NCI-H2107 (cell line): ENCODE measurements around the gene ACTRT2.

Experiments used
- DNase-seq: peaks from one replicate; lab custom pipeline; 2025; lab: John Stamatoyannopoulos, UW

Gene ACTRT2

GRCh38 chr1:3018576-3018975 is 2.7 kb upstream of the ACTRT2 start:
- no peak for DNase-seq

- no peak for DNase-seq
Observed at GRCh38 chr1:3019007-3019515, 2.2 kb upstream of the ACTRT2 start.

GRCh38 chr1:3019516-3020051 is 1.7 kb upstream of the ACTRT2 start:
- DNase-seq: no peak

GRCh38 chr1:3020263-3020909 is 881 bp upstream of the ACTRT2 start:
- no peak for DNase-seq

GRCh38 chr1:3021801-3022401 is 634 bp downstream of the ACTRT2 start:
- DNase-seq: no peak

- DNase-seq: no peak
Observed at GRCh38 chr1:3022511-3022973, 1.3 kb downstream of the ACTRT2 start.

GRCh38 chr1:3022976-3023375 is 1.7 kb downstream of the ACTRT2 start:
- no peak for DNase-seq

GRCh38 chr1:3024019-3024418 is 2.8 kb downstream of the ACTRT2 start:
- no peak for DNase-seq

- no peak for DNase-seq
Observed at GRCh38 chr1:3024588-3024987, 3.3 kb downstream of the ACTRT2 start.

- no peak for DNase-seq
Observed at GRCh38 chr1:3026124-3026523, 4.9 kb downstream of the ACTRT2 start.

GRCh38 chr1:3026581-3027391 is 5.5 kb downstream of the ACTRT2 start:
- no peak for DNase-seq

GRCh38 chr1:3027611-3028371 is 6.5 kb downstream of the ACTRT2 start:
- DNase-seq: no peak

GRCh38 chr1:3028531-3029282 is 7.4 kb downstream of the ACTRT2 start:
- no peak for DNase-seq

- no peak for DNase-seq
Observed at GRCh38 chr1:3029481-3029961, 8.3 kb downstream of the ACTRT2 start.

GRCh38 chr1:3029991-3030662 is 8.9 kb downstream of the ACTRT2 start:
- no peak for DNase-seq

GRCh38 chr1:3030663-3031381 is 9.6 kb downstream of the ACTRT2 start:
- no peak for DNase-seq

- no peak for DNase-seq
Observed at GRCh38 chr1:3031401-3032221, 10.3 kb downstream of the ACTRT2 start.

- DNase-seq: no peak
Observed at GRCh38 chr1:3032371-3033039, 11.2 kb downstream of the ACTRT2 start.
